K562 (cell line): ENCODE results near the gene OR2B2. TPM values are rescaled to one million over a fixed set of nuclear protein-coding genes. Genes with fewer than 3 reads are reported as not detected.

Experiments
- BCL6 ChIP-seq: fragments of 250-450 bp; sonication (Bioruptor Pico); IDR thresholded peaks from 2 replicates; pipeline ENCODE4 v1.4.0; 2020
- CCAR2 ChIP-seq: fragments of 200-400 bp; formaldehyde crosslinking; IDR thresholded peaks from 2 replicates; pipeline ENCODE4 v1.6.1; 2017; ENCODE audit warnings: mild to moderate bottlenecking, low read depth, low read length
- CEBPB ChIP-seq: fragments of 450-650 bp; IDR thresholded peaks from 2 replicates; pipeline ENCODE4 v1.6.1; 2016; ENCODE audit warnings: missing genetic modification characterization, missing compliant biosample characterization
- CUX1 ChIP-seq: fragments of 200-800 bp; sonication (Bioruptor generic); IDR thresholded peaks from 2 replicates; pipeline ENCODE4 v1.6.1; 2016; ENCODE audit warnings: missing genetic modification characterization, missing compliant biosample characterization
- ELF4 ChIP-seq: fragments of 450-650 bp; formaldehyde crosslinking; IDR thresholded peaks from 2 replicates; pipeline ENCODE4 v1.4.0; 2022; ENCODE audit warnings: missing genetic modification characterization
- ESRRA ChIP-seq: fragments of 450-650 bp; IDR thresholded peaks from 2 replicates; pipeline ENCODE4 v1.6.1; 2014; ENCODE audit warnings: low read depth, mild to moderate bottlenecking, moderate library complexity, borderline replicate concordance
- FOXP1 ChIP-seq: sonication (generic); formaldehyde crosslinking; IDR thresholded peaks from 2 replicates; pipeline ENCODE4 v1.8.0; 2022; ENCODE audit warnings: mild to moderate bottlenecking, missing genetic modification reagents
- MEF2D ChIP-seq: conservative IDR thresholded peaks from 2 replicates; pipeline ENCODE4 v1.6.1; 2016; ENCODE audit warnings: low read depth, missing genetic modification characterization, missing compliant biosample characterization
- MLX ChIP-seq, 2 experiments: fragments of 450-650 bp in 1 of 2; sonication (generic) in 1 of 2; formaldehyde crosslinking; conservative IDR thresholded peaks; 2 replicates each; pipeline versions ENCODE4 v1.4.0 to v1.8.1; 2020 to 2022; ENCODE audit warnings: mild to moderate bottlenecking in 1 of 2, missing genetic modification reagents in 1 of 2
- MTA1 ChIP-seq: fragments of 450-650 bp; IDR thresholded peaks from 2 replicates; pipeline ENCODE4 v1.6.1; 2017; ENCODE audit warnings: borderline replicate concordance
- POLR2B ChIP-seq: fragments of 450-650 bp; IDR thresholded peaks from 2 replicates; pipeline ENCODE4 v1.6.1; 2018; ENCODE audit warnings: low read depth; ENCODE audit not compliant: partially characterized antibody
- THRB ChIP-seq: fragments of 450-650 bp; formaldehyde crosslinking; conservative IDR thresholded peaks from 2 replicates; pipeline ENCODE4 v1.4.0; 2022; ENCODE audit warnings: mild to moderate bottlenecking, missing genetic modification characterization
- UBTF ChIP-seq, 2 experiments: IDR thresholded peaks; 2 replicates each; pipeline ENCODE4 v1.6.1; 2012; ENCODE audit warnings: improper control_type of control experiment in 2 of 2, low read depth in 2 of 2, low read length in 2 of 2, borderline replicate concordance in 1 of 2
- ZNF830 ChIP-seq: fragments of 250-450 bp; sonication (Bioruptor Pico); IDR thresholded peaks from 2 replicates; pipeline ENCODE4 v1.5.0; 2021; ENCODE audit warnings: mild to moderate bottlenecking
- ZZZ3 ChIP-seq: fragments of 450-650 bp; IDR thresholded peaks from 2 replicates; pipeline ENCODE4 v1.6.1; 2016; ENCODE audit warnings: antibody characterized with exemption, mild to moderate bottlenecking, moderate library complexity
- polyA plus RNA-seq, 8 experiments: library from polyadenylated mRNA; depleted of rRNA in 4 of 8; stranded (reverse) in 5 of 8; unstranded in 3 of 8; fragments of >200 nt; fragmentation: Nextera tagmentation in 2 of 8; fragmentation: Illumina TruSeq in 1 of 8; extraction: Ambion mirVana in 2 of 8; extraction: Trizol in 1 of 8; gene quantifications; 2 replicates each; pipeline versions ENCODE4 v1.2.1 to v1.2.3, GENCODE V29; 2011 to 2014; ENCODE audit warnings: inconsistent platforms in 1 of 8, missing spikeins in 1 of 8
- total RNA-seq, 7 experiments: library from RNA; depleted of rRNA in 6 of 7; stranded (reverse); fragments of >200 nt in 6 of 7; fragmentation: Illumina TruSeq in 2 of 7; extraction: Trizol in 2 of 7; gene quantifications; 2 replicates each; pipeline versions ENCODE4 v1.2.1 to v1.2.3, GENCODE V29; 2011 to 2021; ENCODE audit warnings: low replicate concordance in 1 of 7

OR2B2 gene
- total and polyA plus RNA-seq, 9 of the 15 experiments (the other 6 are each of a cell fraction or from before 2014, with no cell fraction given): 0.24 TPM; not detected in 8

GRCh38 chr6:27889628-27890444, 22.4 kb downstream of the OR2B2 start (continued):
- no peak for TF ChIP-seq CUX1
- TF ChIP-seq CEBPB (tag): peak; percentile 63
- TF ChIP-seq MTA1: 0 out of 2 replicates have a peak, but pooled peaks have one; percentile 26
- 0 out of 2 replicates have a peak, but pooled peaks have one; percentile 14 for TF ChIP-seq FOXP1 (CRISPR knock-in tag)
- TF ChIP-seq UBTF (IDR thresholded peaks at IDR 0.05; ENCODE audit: borderline replicate concordance in 1 of 2, low read depth in 2 of 2, low read length in 2 of 2): no peak
- TF ChIP-seq MLX (CRISPR knock-in tag; conservative IDR thresholded peaks at IDR 0.05): 0 out of 4 replicates have a peak, but pooled peaks of 1 of the 2 experiments have one; percentile 60
- no peak for TF ChIP-seq ESRRA
- no peak for TF ChIP-seq ZNF830 (CRISPR knock-in tag)
- TF ChIP-seq ZZZ3: no peak
- peak; percentile 0 for TF ChIP-seq POLR2B
- no peak for TF ChIP-seq ELF4 (CRISPR knock-in tag)
- TF ChIP-seq THRB (CRISPR knock-in tag): peak; percentile 40; the same call in 1 of the 2 replicates
- 0 out of 2 replicates have a peak, but pooled peaks have one; percentile 18 for TF ChIP-seq BCL6
- 0 out of 2 replicates have a peak, but pooled peaks have one; percentile 58 for TF ChIP-seq CCAR2
- no peak for TF ChIP-seq MEF2D (tag)
